HG03025 (cell line): ENCODE results near the gene STARD13.

Experiments
- ATAC-seq: cut with Tn5 transposase; IDR thresholded peaks from one replicate; pipeline ENCODE4 v1.9.1; 2021; ENCODE audit warnings: mild to moderate bottlenecking, moderate library complexity; ENCODE audit not compliant: unreplicated experiment, low FRiP score

STARD13 gene

GRCh38 chr13:33158271-33158670 lies 127.3 kb downstream of the STARD13 start:
- ATAC-seq: no peak

- no peak for ATAC-seq
Observed at GRCh38 chr13:33154911-33155310, 130.6 kb downstream of the STARD13 start.

- no peak for ATAC-seq
Observed at GRCh38 chr13:33153421-33154404, 131.8 kb downstream of the STARD13 start.

GRCh38 chr13:33152389-33152788 lies 133.2 kb downstream of the STARD13 start:
- no peak for ATAC-seq

GRCh38 chr13:33150662-33151061 lies 134.9 kb downstream of the STARD13 start:
- no peak for ATAC-seq

- ATAC-seq: no peak
Observed at GRCh38 chr13:33150126-33150525, 135.4 kb downstream of the STARD13 start.

- no peak for ATAC-seq
Observed at GRCh38 chr13:33147832-33148231, 137.7 kb downstream of the STARD13 start.

GRCh38 chr13:33146843-33147611 lies 138.5 kb downstream of the STARD13 start:
- peak; percentile 86 for ATAC-seq

GRCh38 chr13:33145667-33146066 lies 139.9 kb downstream of the STARD13 start:
- ATAC-seq: no peak

- no peak for ATAC-seq
Observed at GRCh38 chr13:33144358-33144784, 141.2 kb downstream of the STARD13 start.

GRCh38 chr13:33139780-33140535 lies 145.6 kb downstream of the STARD13 start:
- ATAC-seq: no peak

- no peak for ATAC-seq
Observed at GRCh38 chr13:33139184-33139583, 146.4 kb downstream of the STARD13 start.

GRCh38 chr13:33138441-33138840 lies 147.1 kb downstream of the STARD13 start:
- ATAC-seq: no peak

- ATAC-seq: no peak
Observed at GRCh38 chr13:33137721-33138120, 147.8 kb downstream of the STARD13 start.

- ATAC-seq: no peak
Observed at GRCh38 chr13:33135097-33135496, 150.5 kb downstream of the STARD13 start.

GRCh38 chr13:33134213-33134612 lies 151.3 kb downstream of the STARD13 start:
- ATAC-seq: no peak

- ATAC-seq: no peak
Observed at GRCh38 chr13:33132644-33133440, 152.7 kb downstream of the STARD13 start.

GRCh38 chr13:33129886-33130285 lies 155.7 kb downstream of the STARD13 start:
- no peak for ATAC-seq

GRCh38 chr13:33129094-33129832 lies 156.3 kb downstream of the STARD13 start:
- ATAC-seq: no peak
